Gastroesophageal sphincter (tissue), 4 donors: ENCODE data around the gene FAM50B. TPM values are rescaled to one million over a fixed set of nuclear protein-coding genes. Genes with fewer than 3 reads are reported as not detected.
A peak's percentile ranks its signal among the peaks of the same experiment; 100 is the strongest.

ENCODE experiments used
- ATAC-seq: fragments of 150-250 bp; one replicate; pipeline ENCODE4 v1.9.1; 2016; ENCODE audit warnings: mild to moderate bottlenecking, moderate library complexity
- H3K27ac ChIP-seq, 4 donors: fragments of 200-600 bp; sonication (generic) in 3 of 4; 1 replicate in 3 of 4; 2 replicates in 1 of 4; pipeline ENCODE4 v1.5.1; 2016 to 2019
- H3K27me3 ChIP-seq: fragments of 200-600 bp; sonication (generic); one replicate; pipeline ENCODE4 v1.5.1; 2019
- H3K36me3 ChIP-seq, 2 donors: fragments of 200-600 bp; sonication (generic); one replicate each; pipeline ENCODE4 v1.5.1; 2019; ENCODE audit warnings: control low read depth in 1 of 2
- H3K4me1 ChIP-seq, 3 donors: fragments of 200-600 bp; sonication (generic); 1 replicate in 2 of 3; 2 replicates in 1 of 3; pipeline ENCODE4 v1.5.1; 2016 to 2019; ENCODE audit warnings: control low read depth in 2 of 3
- H3K4me3 ChIP-seq, 2 donors: fragments of 200-600 bp; sonication (generic); one replicate each; pipeline ENCODE4 v1.5.1; 2019; ENCODE audit warnings: mild to moderate bottlenecking in 1 of 2, moderate library complexity in 1 of 2
- H3K9me3 ChIP-seq, 3 donors: fragments of 200-600 bp; sonication (generic); one replicate each; pipeline ENCODE4 v1.5.1; 2017 to 2019; ENCODE audit warnings: control low read depth in 2 of 3
- CTCF ChIP-seq, 4 experiments: fragments of 200-600 bp in 2 of 4; fragments of 450-650 bp in 2 of 4; sonication (generic) in 1 of 4; IDR thresholded peaks; one replicate each; pipeline ENCODE4 v1.5.1; 2017 to 2019; ENCODE audit warnings: antibody characterized with exemption in 4 of 4, mild to moderate bottlenecking in 2 of 4, moderate library complexity in 2 of 4
- EP300 ChIP-seq: sonication (generic); formaldehyde crosslinking; IDR thresholded peaks from one replicate; pipeline ENCODE4 v1.6.1; 2017; ENCODE audit warnings: antibody characterized with exemption, mild to moderate bottlenecking
- POLR2A ChIP-seq, 2 donors: fragments of 450-650 bp; IDR thresholded peaks; one replicate each; pipeline ENCODE4 v1.6.1; 2017; ENCODE audit warnings: antibody characterized with exemption in 2 of 2, mild to moderate bottlenecking in 2 of 2, moderate library complexity in 1 of 2
- POLR2AphosphoS5 ChIP-seq: sonication (generic); formaldehyde crosslinking; IDR thresholded peaks from one replicate; pipeline ENCODE4 v1.6.1; 2017; ENCODE audit warnings: antibody characterized with exemption
- WGBS, 2 donors: methylation state at CpG; one replicate each; pipeline ENCODE4 v1.1.5; 2018; ENCODE audit warnings: low coverage in 1 of 2; 5-methylcytosine and 5-hydroxymethylcytosine counted together
- total RNA-seq, 4 donors: library from RNA; depleted of rRNA; stranded (reverse); fragments of >200 nt; gene quantifications; one replicate each; pipeline ENCODE4 v1.1.0, GENCODE V29; 2016

The FAM50B gene
- total RNA-seq, 4 donors from 2014 or later: 14.7 to 23.7 (median 18.8) TPM

GRCh38 chr6:3813150-3813780 lies 35.9 kb upstream of the FAM50B start:
- peak; percentile 75 for ATAC-seq

GRCh38 chr6:3813918-3814317 lies 35.3 kb upstream of the FAM50B start:
- no peak overlapping the region for H3K4me3 ChIP-seq
- no peaks in the 10 kb centered on the region for H3K9me3 ChIP-seq
- H3K36me3 ChIP-seq: no peaks in the 10 kb centered on the region
- 100% methylated on average over 1 of the region's 15 CpGs; no CpG with 5 or more reads in 1 of the 2 donors for WGBS, 2 donors
- no peak for ATAC-seq
- H3K4me1 ChIP-seq: peaks cover 0 to 21% (median 13%) of the 10 kb centered on the region in 3 donors
- TF ChIP-seq EP300 (no peak), POLR2A (IDR thresholded peaks at IDR 0.05) (no peak), POLR2AphosphoS5 (no peak), CTCF (IDR thresholded peaks at IDR 0.05) (no peak)
- H3K27ac ChIP-seq: no peak overlapping the region
- no peaks in the 10 kb centered on the region for H3K27me3 ChIP-seq

More at GRCh38 chr6:3813150-3813780, 35.9 kb upstream of the FAM50B start:
- H3K9me3 ChIP-seq: no peaks in the 10 kb centered on the region
- H3K4me3 ChIP-seq: no peak overlapping the region
- H3K27me3 ChIP-seq: no peaks in the 10 kb centered on the region
- H3K36me3 ChIP-seq: no peaks in the 10 kb centered on the region
- peaks cover 0 to 27% (median 20%) of the 10 kb centered on the region in 3 donors for H3K4me1 ChIP-seq
- no peak for TF ChIP-seq EP300
- no peak for TF ChIP-seq POLR2AphosphoS5
- TF ChIP-seq POLR2A (IDR thresholded peaks at IDR 0.05): no peak
- no peak for TF ChIP-seq CTCF (IDR thresholded peaks at IDR 0.05)
- peak overlapping the region in 2 of 4 donors; percentile 31 to 56 for H3K27ac ChIP-seq
- WGBS, 2 donors: 53 to 67% methylated on average over 1 to 5 of the region's 13 CpGs

- TF ChIP-seq EP300 (no peak), POLR2AphosphoS5 (no peak), CTCF (IDR thresholded peaks at IDR 0.05) (no peak), POLR2A (IDR thresholded peaks at IDR 0.05) (no peak)
- H3K9me3 ChIP-seq: no peaks in the 10 kb centered on the region
- H3K27ac ChIP-seq: no peak overlapping the region
- peaks cover 3 to 21% (median 10%) of the 10 kb centered on the region in 3 donors for H3K4me1 ChIP-seq
- no peaks in the 10 kb centered on the region for H3K27me3 ChIP-seq
- no peak for ATAC-seq
- no peaks in the 10 kb centered on the region for H3K36me3 ChIP-seq
- no peak overlapping the region for H3K4me3 ChIP-seq
- WGBS, 2 donors: 87 to 89% methylated on average over 2 of the region's 2 CpGs
Observed at GRCh38 chr6:3814539-3814938, 34.6 kb upstream of the FAM50B start.

GRCh38 chr6:3816251-3816650 lies 32.9 kb upstream of the FAM50B start:
- ATAC-seq: no peak
- Histone ChIP-seq H3K27ac (no peak overlapping the region), H3K4me1 (peaks cover 5 to 33% (median 18%) of the 10 kb centered on the region in 3 donors), H3K27me3 (no peaks in the 10 kb centered on the region), H3K36me3 (no peaks in the 10 kb centered on the region), H3K9me3 (no peaks in the 10 kb centered on the region), H3K4me3 (no peak overlapping the region)
- WGBS, 2 donors: 100% methylated on average over 1 to 2 of the region's 2 CpGs
- TF ChIP-seq CTCF (IDR thresholded peaks at IDR 0.05) (no peak), POLR2AphosphoS5 (no peak), EP300 (no peak), POLR2A (IDR thresholded peaks at IDR 0.05) (no peak)
